ENCODE results near the gene TAGLN. TPM values are rescaled to one million over a fixed set of nuclear protein-coding genes. Genes with fewer than 3 reads are reported as not detected.

TAGLN gene
- total and polyA plus RNA-seq, 2 of the 8 experiments (the other 6 are each of a cell fraction or from before 2014, with no cell fraction given), result 140 to 300 TPM

GRCh38 chr11:117232092-117232878 is 33.1 kb downstream of the TAGLN start, which contains the start of gene RNF214 (continued):
- TF ChIP-seq CHD7 (IDR thresholded peaks at IDR 0.05; ENCODE audit: insufficient replicate concordance, low read length) (no peak), MAFK (IDR thresholded peaks at IDR 0.05; ENCODE audit: low read depth, low read length) (no peak), PHF8 (conservative IDR thresholded peaks at IDR 0.05; ENCODE audit: low read depth, low read length) (peak; percentile 80), TBP (IDR thresholded peaks at IDR 0.05; ENCODE audit: low read depth, low read length) (no peak; the same call in 1 of the 2 replicates), CBX5 (IDR thresholded peaks at IDR 0.05; ENCODE audit: low read depth, low read length) (no peak), BACH1 (IDR thresholded peaks at IDR 0.05; ENCODE audit: low read length) (peak; percentile 71), JUND (IDR thresholded peaks at IDR 0.05; ENCODE audit: low read length) (0 out of 2 replicates have a peak, but pooled peaks have one; percentile 54), EGR1 (IDR thresholded peaks at IDR 0.05; ENCODE audit: borderline replicate concordance, low read depth, low read length) (peak; percentile 38; the same call in 1 of the 2 replicates), SP1 (IDR thresholded peaks at IDR 0.05; ENCODE audit: low read depth, low read length) (no peak), ASH2L (IDR thresholded peaks at IDR 0.05; ENCODE audit: low read length) (peak; percentile 41), POLR2A (IDR thresholded peaks at IDR 0.05; ENCODE audit: control extremely low read depth in 1 of 2, low read depth in 2 of 2, low read length in 2 of 2) (peak in 1 of 2 experiments; percentile 39; a peak in 1 of 3 replicates)
